B cell (primary cell): ENCODE results near the gene CPNE2. TPM values are rescaled to one million over a fixed set of nuclear protein-coding genes. Genes with fewer than 3 reads are reported as not detected.

Source experiments
- ATAC-seq: fragments of 200-7000 bp; cut with Tn5 transposase; one replicate; pipeline ENCODE4 v1.10.0; 2021; ENCODE audit warnings: low read depth, mild to moderate bottlenecking, moderate number of reproducible peaks, moderate library complexity
- CTCF ChIA-PET: fragments of 350-600 bp; sonication (Branson Sonifier 250); formaldehyde crosslinking; loops from one replicate; lab custom pipeline; 2021; ENCODE audit warnings: antibody characterized with exemption, inconsistent platforms; lab: Charles Lee
- POLR2A ChIA-PET: fragments of 350-600 bp; sonication (Branson Sonifier 250); formaldehyde crosslinking; loops from one replicate; lab custom pipeline; 2021; ENCODE audit warnings: antibody characterized with exemption; lab: Charles Lee
- DNase-seq: peaks from one replicate; pipeline ENCODE4 v3.0.0; 2013
- H2AFZ ChIP-seq: 2 replicates; pipeline ENCODE4 v1.6.1; 2012; ENCODE audit warnings: mild to moderate bottlenecking, low read depth, low read length; ENCODE audit not compliant: insufficient read depth, poor library complexity, severe bottlenecking
- H3K27ac ChIP-seq, 2 donors: 1 replicate in 1 of 2; 2 replicates in 1 of 2; pipeline ENCODE4 v1.5.1; 2012 to 2013; ENCODE audit warnings: low read length in 2 of 2, mild to moderate bottlenecking in 2 of 2, moderate library complexity in 1 of 2
- H3K27me3 ChIP-seq, 4 experiments: fragments of 200-600 bp in 1 of 4; sonication (generic) in 1 of 4; replicated peaks in 1 of 4; 1 replicate in 2 of 4; 2 replicates in 2 of 4; pipeline versions ENCODE4 v1.6.1 to v1.7.0; 2013 to 2016; ENCODE audit warnings: low read length in 3 of 4, mild to moderate bottlenecking in 2 of 4, mixed read lengths in 1 of 4, moderate library complexity in 1 of 4; ENCODE audit not compliant: insufficient read depth in 4 of 4, control insufficient read depth in 3 of 4; ENCODE audit errors: control extremely low read depth in 1 of 4
- H3K36me3 ChIP-seq, 2 experiments: replicated peaks in 1 of 2; 1 replicate in 1 of 2; 2 replicates in 1 of 2; pipeline versions ENCODE4 v1.6.1 to v1.7.1; 2013; ENCODE audit warnings: low read length in 1 of 2; ENCODE audit not compliant: insufficient read depth in 2 of 2, control insufficient read depth in 1 of 2; ENCODE audit errors: control extremely low read depth in 1 of 2, extremely low read depth in 1 of 2
- H3K4me1 ChIP-seq, 2 donors: fragments of 200-600 bp in 1 of 2; sonication (generic) in 1 of 2; 1 replicate in 1 of 2; 2 replicates in 1 of 2; pipeline versions ENCODE4 v1.5.1 to v1.6.1; 2013 to 2017; ENCODE audit warnings: low read length in 2 of 2; ENCODE audit not compliant: control insufficient read depth in 2 of 2, insufficient read depth in 2 of 2
- H3K4me2 ChIP-seq: replicated peaks from 2 replicates; pipeline ENCODE3; 2012; ENCODE audit warnings: mild to moderate bottlenecking, low read depth, low read length; ENCODE audit not compliant: poor library complexity, severe bottlenecking
- H3K4me3 ChIP-seq, 5 experiments: fragments of 200-600 bp in 1 of 5; sonication (generic) in 1 of 5; 1 replicate in 3 of 5; 2 replicates in 2 of 5; pipeline versions ENCODE4 v1.5.1 to v1.7.0; 2011 to 2016; ENCODE audit warnings: low read length in 4 of 5, mild to moderate bottlenecking in 4 of 5, low read depth in 2 of 5, control low read depth in 1 of 5, moderate library complexity in 1 of 5; ENCODE audit not compliant: insufficient read depth in 1 of 5; ENCODE audit errors: control extremely low read depth in 1 of 5, extremely low read depth in 1 of 5
- H3K79me2 ChIP-seq: fragments of 200-600 bp; sonication (generic); one replicate; pipeline ENCODE4 v1.6.0; 2016; ENCODE audit warnings: low read length; ENCODE audit not compliant: control insufficient read depth, insufficient read depth
- H3K9ac ChIP-seq: fragments of 200-600 bp; sonication (generic); 2 replicates; pipeline ENCODE4 v1.6.1; 2017; ENCODE audit warnings: mild to moderate bottlenecking, low read length, moderate library complexity
- H3K9me3 ChIP-seq, 3 donors: one replicate each; pipeline versions ENCODE4 v1.6.1 to v1.7.1; 2013; ENCODE audit warnings: low read length in 2 of 3; ENCODE audit not compliant: control insufficient read depth in 2 of 3, insufficient read depth in 1 of 3; ENCODE audit errors: control extremely low read depth in 1 of 3
- H4K20me1 ChIP-seq: 2 replicates; pipeline ENCODE4 v1.6.0; 2012; ENCODE audit warnings: mild to moderate bottlenecking, low read length; ENCODE audit not compliant: insufficient read depth, control insufficient read depth, poor library complexity, severe bottlenecking
- H3K27ac Mint-ChIP-seq: one replicate; pipeline ENCODE4 v1.8.0; 2021; ENCODE audit warnings: mixed read lengths
- H3K27me3 Mint-ChIP-seq: one replicate; pipeline ENCODE4 v1.8.0; 2021; ENCODE audit warnings: mixed read lengths
- H3K4me1 Mint-ChIP-seq: one replicate; pipeline ENCODE4 v1.8.0; 2021; ENCODE audit warnings: mixed read lengths
- H3K4me3 Mint-ChIP-seq: one replicate; pipeline ENCODE4 v1.8.0; 2021; ENCODE audit warnings: mixed read lengths
- H3K9me3 Mint-ChIP-seq: one replicate; pipeline ENCODE4 v1.8.0; 2022; ENCODE audit warnings: mixed read lengths; ENCODE audit not compliant: insufficient read depth
- EZH2 ChIP-seq: IDR thresholded peaks from 2 replicates; pipeline ENCODE4 v1.6.1; 2012; ENCODE audit warnings: borderline replicate concordance, low read depth, mild to moderate bottlenecking, moderate library complexity, low read length; ENCODE audit not compliant: insufficient read depth, poor library complexity, severe bottlenecking
- WGBS: methylation state at CpG from one replicate; pipeline ENCODE4 v1.1.5; 2013; ENCODE audit warnings: missing lambda C conversion rate; ENCODE audit not compliant: insufficient coverage; 5-methylcytosine and 5-hydroxymethylcytosine counted together
- intact Hi-C: fragments of 100-400 bp; cut with micrococcal nuclease; formaldehyde crosslinking; loops from one replicate; pipeline ENCODE4 v1.10.0; 2022
- polyA plus RNA-seq: library from polyadenylated mRNA; depleted of rRNA; stranded (reverse); fragments of >200 nt; gene quantifications from 2 replicates; pipeline ENCODE4 v1.2.3, GENCODE V29; 2012
- total RNA-seq, 2 donors: library from RNA; stranded (reverse); fragments of 120-200 nt in 1 of 2; gene quantifications; 1 replicate in 1 of 2; 2 replicates in 1 of 2; pipeline versions ENCODE4 v1.2.3 to v1.2.4, GENCODE V29; 2013 to 2022
- TF ChIP-seq, protein P1 (sequence below): fragments of 200-600 bp; IDR thresholded peaks from one replicate; pipeline ENCODE4 v1.8.0; 2022; ENCODE audit warnings: antibody characterized with exemption, mild to moderate bottlenecking

CPNE2 gene
- total and polyA plus RNA-seq, 2 donors (not counting 1 experiment from before 2014, with no cell fraction given), result 1.5 to 2.9 TPM

DNA sequence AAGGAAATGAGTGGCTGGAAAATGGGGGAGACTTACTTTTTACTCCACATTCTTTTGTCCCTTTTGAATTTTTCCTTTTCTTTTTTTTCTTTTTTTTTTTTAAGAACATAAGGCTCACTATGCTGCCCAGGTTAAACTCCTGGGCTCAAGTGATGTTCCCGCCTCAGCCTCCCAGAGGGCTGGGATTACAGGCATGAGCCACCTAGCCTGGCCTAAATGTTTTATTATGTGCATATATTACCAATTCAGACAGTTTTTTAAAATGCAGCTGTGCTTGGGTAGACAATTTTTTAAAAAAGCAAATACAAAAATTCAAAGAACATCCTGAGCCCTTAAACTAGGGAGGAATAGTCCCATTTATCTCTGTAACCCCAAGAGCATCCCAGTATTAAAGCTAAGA lies 65.2 kb downstream of the CPNE2 start:
- H3K9me3 ChIP-seq, result no peaks in the 10 kb centered on the region
- no peaks in the 10 kb centered on the region for H3K27me3 Mint-ChIP-seq
- no peak overlapping the region for H3K9ac ChIP-seq
- no peaks in the 10 kb centered on the region for H3K9me3 Mint-ChIP-seq
- no peak for TF ChIP-seq EZH2
- TF ChIP-seq, protein P1, sequence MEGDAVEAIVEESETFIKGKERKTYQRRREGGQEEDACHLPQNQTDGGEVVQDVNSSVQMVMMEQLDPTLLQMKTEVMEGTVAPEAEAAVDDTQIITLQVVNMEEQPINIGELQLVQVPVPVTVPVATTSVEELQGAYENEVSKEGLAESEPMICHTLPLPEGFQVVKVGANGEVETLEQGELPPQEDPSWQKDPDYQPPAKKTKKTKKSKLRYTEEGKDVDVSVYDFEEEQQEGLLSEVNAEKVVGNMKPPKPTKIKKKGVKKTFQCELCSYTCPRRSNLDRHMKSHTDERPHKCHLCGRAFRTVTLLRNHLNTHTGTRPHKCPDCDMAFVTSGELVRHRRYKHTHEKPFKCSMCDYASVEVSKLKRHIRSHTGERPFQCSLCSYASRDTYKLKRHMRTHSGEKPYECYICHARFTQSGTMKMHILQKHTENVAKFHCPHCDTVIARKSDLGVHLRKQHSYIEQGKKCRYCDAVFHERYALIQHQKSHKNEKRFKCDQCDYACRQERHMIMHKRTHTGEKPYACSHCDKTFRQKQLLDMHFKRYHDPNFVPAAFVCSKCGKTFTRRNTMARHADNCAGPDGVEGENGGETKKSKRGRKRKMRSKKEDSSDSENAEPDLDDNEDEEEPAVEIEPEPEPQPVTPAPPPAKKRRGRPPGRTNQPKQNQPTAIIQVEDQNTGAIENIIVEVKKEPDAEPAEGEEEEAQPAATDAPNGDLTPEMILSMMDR, result no peak
- H3K79me2 ChIP-seq, result peaks cover 7% of the 10 kb centered on the region
- no peak overlapping the region for H3K4me3 ChIP-seq
- H4K20me1 ChIP-seq, result peaks cover 6% of the 10 kb centered on the region
- H3K27ac ChIP-seq, result no peak overlapping the region
- no peaks in the 10 kb centered on the region for H3K4me1 Mint-ChIP-seq
- WGBS, result no CpG with 5 or more reads among the region's 1 CpG
- ATAC-seq (no peak), DNase-seq (no peak)
- H3K4me1 ChIP-seq, result no peaks in the 10 kb centered on the region
- no peak overlapping the region for H3K4me3 Mint-ChIP-seq
- no peaks in the 10 kb centered on the region for H3K27me3 ChIP-seq
- H3K36me3 ChIP-seq, result peaks cover 0 to 75% of the 10 kb centered on the region in 2 experiments
- ChIA-PET POLR2A (no interaction called here), CTCF (no interaction called here)
- no peak overlapping the region for H3K4me2 ChIP-seq
- intact Hi-C loops, result no loop called here
- H2AFZ ChIP-seq, result no peak overlapping the region
- no peak overlapping the region for H3K27ac Mint-ChIP-seq

DNA sequence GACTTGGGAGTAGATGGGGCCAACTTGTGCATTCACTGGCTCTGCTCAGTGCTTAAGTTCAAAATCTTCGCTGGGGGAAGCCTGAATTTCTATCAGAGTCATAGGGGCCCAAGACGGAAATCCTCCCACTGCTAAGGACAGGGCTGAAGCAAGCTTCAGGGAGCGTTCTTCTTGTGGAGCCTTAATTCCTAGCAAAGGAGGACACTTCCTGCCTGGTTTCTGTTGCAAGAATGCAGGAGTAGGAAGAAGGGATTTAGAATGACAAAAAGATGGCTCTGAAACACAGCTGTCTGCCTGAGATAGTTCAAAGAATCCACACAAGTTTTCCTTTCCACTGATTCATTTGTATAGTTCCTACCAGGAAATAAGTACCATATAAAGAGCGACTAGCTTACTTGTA lies 67.1 kb downstream of the CPNE2 start:
- TF ChIP-seq EZH2, result no peak
- TF ChIP-seq, protein P1, result no peak
- ChIA-PET POLR2A (interaction anchor here (0.6 kb wide), 1 partner anchor 71 kb away, joined by 8 read pairs; no protein-coding TSS in a partner anchor), CTCF (no interaction called here)
- no peak for DNase-seq
- Mint-ChIP-seq H3K9me3 (no peaks in the 10 kb centered on the region), H3K4me1 (no peaks in the 10 kb centered on the region), H3K27ac (no peak overlapping the region), H3K4me3 (no peak overlapping the region), H3K27me3 (no peaks in the 10 kb centered on the region)
- intact Hi-C loops, result no loop called here
- Histone ChIP-seq H3K27ac (no peak overlapping the region), H3K4me3 (no peak overlapping the region), H3K4me2 (no peak overlapping the region), H2AFZ (no peak overlapping the region), H3K9me3 (no peaks in the 10 kb centered on the region), H3K27me3 (no peaks in the 10 kb centered on the region), H3K9ac (no peak overlapping the region), H4K20me1 (peaks cover 6% of the 10 kb centered on the region), H3K79me2 (peaks cover 7% of the 10 kb centered on the region), H3K36me3 (peaks cover 0 to 71% of the 10 kb centered on the region in 2 experiments), H3K4me1 (no peaks in the 10 kb centered on the region)
- 94% methylated on average over 3 of the region's 4 CpGs for WGBS
- ATAC-seq, result no peak
